Transverse colon (tissue), 4 donors: ENCODE data around the gene TREH. TPM values are rescaled to one million over a fixed set of nuclear protein-coding genes. Genes with fewer than 3 reads are reported as not detected.

ENCODE experiments used
- DNase-seq: peaks from one replicate; pipeline ENCODE4 v3.0.0-alpha.2; 2019
- H3K27ac ChIP-seq, 4 donors: fragments of 200-600 bp; sonication (generic); 2 replicates each; pipeline ENCODE4 v1.5.1; 2016 to 2018; ENCODE audit warnings: inconsistent platforms in 4 of 4
- H3K27me3 ChIP-seq: fragments of 200-600 bp; sonication (generic); 2 replicates; pipeline ENCODE4 v1.5.1; 2017; ENCODE audit warnings: inconsistent platforms
- H3K36me3 ChIP-seq, 4 donors: fragments of 200-600 bp; sonication (generic); 2 replicates each; pipeline ENCODE4 v1.5.1; 2017 to 2019; ENCODE audit warnings: inconsistent platforms in 4 of 4
- H3K4me1 ChIP-seq, 4 donors: fragments of 200-600 bp; sonication (generic); 2 replicates each; pipeline ENCODE4 v1.5.1; 2017 to 2020; ENCODE audit warnings: inconsistent platforms in 4 of 4
- H3K4me3 ChIP-seq, 4 donors: fragments of 200-600 bp; sonication (generic); 1 replicate in 1 of 4; 2 replicates in 3 of 4; pipeline versions ENCODE4 v1.5.1 to v1.6.1; 2017 to 2019; ENCODE audit warnings: inconsistent platforms in 4 of 4
- H3K9me3 ChIP-seq, 2 donors: fragments of 200-600 bp; sonication (generic); 2 replicates each; pipeline ENCODE4 v1.5.1; 2017 to 2019; ENCODE audit warnings: inconsistent platforms in 2 of 2
- CTCF ChIP-seq, 5 experiments: fragments of 200-600 bp in 3 of 5; fragments of 450-650 bp in 2 of 5; sonication (generic) in 3 of 5; IDR thresholded peaks; 1 replicate in 2 of 5; 2 replicates in 3 of 5; pipeline ENCODE4 v1.5.1; 2016 to 2017; ENCODE audit warnings: antibody characterized with exemption in 5 of 5, inconsistent platforms in 3 of 5, mild to moderate bottlenecking in 2 of 5, moderate library complexity in 1 of 5
- EP300 ChIP-seq: sonication (generic); formaldehyde crosslinking; IDR thresholded peaks from one replicate; pipeline ENCODE4 v1.6.1; 2017; ENCODE audit warnings: antibody characterized with exemption, low read depth
- POLR2A ChIP-seq: fragments of 450-650 bp; IDR thresholded peaks from one replicate; pipeline ENCODE4 v1.6.1; 2016; ENCODE audit warnings: antibody characterized with exemption, mild to moderate bottlenecking, moderate library complexity
- POLR2AphosphoS5 ChIP-seq, 3 donors: sonication (generic); formaldehyde crosslinking; IDR thresholded peaks; one replicate each; pipeline ENCODE4 v1.6.1; 2016; ENCODE audit warnings: antibody characterized with exemption in 3 of 3
- WGBS, 2 donors: methylation state at CpG; one replicate each; pipeline ENCODE4 v1.1.5; 2018; ENCODE audit warnings: low coverage in 1 of 2; 5-methylcytosine and 5-hydroxymethylcytosine counted together
- in situ Hi-C, 4 donors: fragments of 200-750 bp; cut with MboI; loops; one replicate each; pipeline versions ENCODE4 v1.15.0 to v1.15.1; 2017; ENCODE audit warnings: low sequenced_read_pairs in 3 of 4, low pct_ligation_motif_present in 1 of 4, low pct_unique_long_range_greater_than_20kb in 1 of 4
- intact Hi-C: fragments of 100-400 bp; cut with DNase I; formaldehyde crosslinking; loops from one replicate; pipeline ENCODE4 v1.15.1; 2023; ENCODE audit warnings: low total_unique reads
- total RNA-seq, 4 donors: library from RNA; depleted of rRNA; stranded (reverse); fragments of >200 nt; gene quantifications; one replicate each; pipeline ENCODE4 v1.1.0, GENCODE V29; 2016

Gene TREH
- total RNA-seq, 4 donors from 2014 or later = 4.9 to 5.6 TPM; not detected in 2

- no peak overlapping the region for H3K4me3 ChIP-seq
- DNase-seq = no peak
- WGBS, 2 donors = 75 to 100% methylated on average over 1 to 8 of the region's 8 CpGs
- H3K4me1 ChIP-seq = peaks cover 30 to 60% (median 53%) of the 10 kb centered on the region in 4 donors
- no peaks in the 10 kb centered on the region for H3K9me3 ChIP-seq
- peaks cover 0 to 7% (median 0%) of the 10 kb centered on the region in 4 donors for H3K36me3 ChIP-seq
- intact Hi-C loops = no loop called here
- in situ Hi-C loops = no loop called here
- TF ChIP-seq CTCF (IDR thresholded peaks at IDR 0.05) (no peak), POLR2A (no peak), EP300 (no peak), POLR2AphosphoS5 (IDR thresholded peaks at IDR 0.05) (no peak)
- H3K27me3 ChIP-seq = no peaks in the 10 kb centered on the region
- H3K27ac ChIP-seq = peak overlapping the region in 1 of 4 donors; percentile 0
Observed at GRCh38 chr11:118636569-118637290, 42.7 kb downstream of the TREH start.

- Histone ChIP-seq H3K4me1 (peaks cover 24 to 60% (median 54%) of the 10 kb centered on the region in 4 donors), H3K36me3 (peaks cover 0 to 7% (median 0%) of the 10 kb centered on the region in 4 donors), H3K27ac (peak overlapping the region; percentile 60 to 83 (median 73)), H3K27me3 (no peaks in the 10 kb centered on the region), H3K9me3 (no peaks in the 10 kb centered on the region), H3K4me3 (no peak overlapping the region)
- no peak for TF ChIP-seq CTCF (IDR thresholded peaks at IDR 0.05)
- TF ChIP-seq POLR2A = no peak
- no peak for TF ChIP-seq POLR2AphosphoS5 (IDR thresholded peaks at IDR 0.05)
- TF ChIP-seq EP300 = no peak
- intact Hi-C loops = no loop called here
- in situ Hi-C loops = no loop called here
- WGBS, 2 donors = 38 to 49% methylated on average over 1 to 2 of the region's 2 CpGs
- DNase-seq = no peak
Observed at GRCh38 chr11:118635642-118636041, 43.8 kb downstream of the TREH start.

- peak overlapping the region; percentile 60 to 83 (median 73) for H3K27ac ChIP-seq
- peak overlapping the region in 3 of 4 donors; percentile 6 to 41 (median 11) for H3K4me3 ChIP-seq
- WGBS, 2 donors = 52% methylated on average over 15 of the region's 15 CpGs; no CpG with 5 or more reads in 1 of the 2 donors
- peaks cover 24 to 57% (median 52%) of the 10 kb centered on the region in 4 donors for H3K4me1 ChIP-seq
- H3K9me3 ChIP-seq = no peaks in the 10 kb centered on the region
- in situ Hi-C loops (no loop called here), intact Hi-C loops (no loop called here)
- H3K36me3 ChIP-seq = peaks cover 0 to 7% (median 0%) of the 10 kb centered on the region in 4 donors
- TF ChIP-seq POLR2AphosphoS5 (IDR thresholded peaks at IDR 0.05) (no peak), POLR2A (no peak), CTCF (IDR thresholded peaks at IDR 0.05) (no peak), EP300 (no peak)
- no peaks in the 10 kb centered on the region for H3K27me3 ChIP-seq
- DNase-seq = no peak
Observed at GRCh38 chr11:118635237-118635591, 44.2 kb downstream of the TREH start.

GRCh38 chr11:118634431-118635236 lies 44.8 kb downstream of the TREH start:
- intact Hi-C loops = no loop called here
- Histone ChIP-seq H3K27me3 (no peaks in the 10 kb centered on the region), H3K4me1 (peaks cover 24 to 56% (median 52%) of the 10 kb centered on the region in 4 donors), H3K9me3 (no peaks in the 10 kb centered on the region), H3K4me3 (peak overlapping the region in 3 of 4 donors; percentile 6 to 41 (median 11)), H3K27ac (peak overlapping the region; percentile 60 to 83 (median 73)), H3K36me3 (peaks cover 0 to 7% (median 0%) of the 10 kb centered on the region in 4 donors)
- WGBS, 2 donors = 14% methylated on average over 3 to 26 of the region's 41 CpGs
- TF ChIP-seq EP300 (no peak), CTCF (IDR thresholded peaks at IDR 0.05) (peak; percentile 12 to 32 (median 23)), POLR2AphosphoS5 (IDR thresholded peaks at IDR 0.05) (peak in 2 of 3 donors; percentile 52 to 57)
- DNase-seq = peak; percentile 88
- in situ Hi-C loops = no loop called here
